ENCODE measurements around the gene GUSB.
"Not testable (repeated sequence)": the region's sequence is repeated elsewhere in the genome, so short reads cannot be mapped to it uniquely, and the experiment has no call there.

The GUSB gene

GRCh38 chr7:65972976-65973375 lies 9.0 kb downstream of the GUSB start:
- no peak for TF ChIP-seq CTCF (IDR thresholded peaks at IDR 0.05; ENCODE audit: control insufficient read depth, insufficient read depth, low read depth, low read length, missing control alignments)
- no peak for DNase-seq (ENCODE audit: low read depth)

GRCh38 chr7:65971021-65971420 lies 11.0 kb downstream of the GUSB start:
- no peak overlapping the region for H3K4me3 ChIP-seq (ENCODE audit: control insufficient read depth, low read depth, low read length)
- TF ChIP-seq CTCF (IDR thresholded peaks at IDR 0.05; ENCODE audit: control insufficient read depth, insufficient read depth, low read depth, low read length, missing control alignments): no peak
- no peak for DNase-seq (ENCODE audit: low read depth)

More at GRCh38 chr7:65972976-65973375, 9.0 kb downstream of the GUSB start:
- no peak overlapping the region for H3K4me3 ChIP-seq (ENCODE audit: control insufficient read depth, low read depth, low read length)

GRCh38 chr7:65968256-65969185 lies 13.5 kb downstream of the GUSB start:
- no peak overlapping the region for H3K4me3 ChIP-seq (ENCODE audit: control insufficient read depth, low read depth, low read length)
- TF ChIP-seq CTCF (IDR thresholded peaks at IDR 0.05; ENCODE audit: control insufficient read depth, insufficient read depth, low read depth, low read length, missing control alignments): no peak
- DNase-seq (ENCODE audit: low read depth): no peak

- no peak for TF ChIP-seq CTCF (IDR thresholded peaks at IDR 0.05; ENCODE audit: control insufficient read depth, insufficient read depth, low read depth, low read length, missing control alignments)
- no peak overlapping the region for H3K4me3 ChIP-seq (ENCODE audit: control insufficient read depth, low read depth, low read length)
- no peak for DNase-seq (ENCODE audit: low read depth)
These were observed 14.5 kb downstream of the GUSB start for GRCh38 chr7:65967361-65968155.

GRCh38 chr7:65966146-65966545 lies 15.9 kb downstream of the GUSB start:
- TF ChIP-seq CTCF (IDR thresholded peaks at IDR 0.05; ENCODE audit: control insufficient read depth, insufficient read depth, low read depth, low read length, missing control alignments): no peak
- no peak for DNase-seq (ENCODE audit: low read depth)
- no peak overlapping the region for H3K4me3 ChIP-seq (ENCODE audit: control insufficient read depth, low read depth, low read length)

- DNase-seq (ENCODE audit: low read depth); H3K4me3 ChIP-seq (ENCODE audit: control insufficient read depth, low read depth, low read length): not testable (repeated sequence)
These were observed 17.3 kb downstream of the GUSB start for GRCh38 chr7:65964671-65965070.

- no peak for TF ChIP-seq CTCF (IDR thresholded peaks at IDR 0.05; ENCODE audit: control insufficient read depth, insufficient read depth, low read depth, low read length, missing control alignments)
- no peak overlapping the region for H3K4me3 ChIP-seq (ENCODE audit: control insufficient read depth, low read depth, low read length)
- DNase-seq (ENCODE audit: low read depth): no peak
These were observed 20.0 kb downstream of the GUSB start for GRCh38 chr7:65962033-65962432.
